Karpas-422 (cell line): ENCODE results near the gene UNC5B. TPM values are rescaled to one million over a fixed set of nuclear protein-coding genes. Genes with fewer than 3 reads are reported as not detected.
"Not testable (repeated sequence)": the region's sequence is repeated elsewhere in the genome, so short reads cannot be mapped to it uniquely, and the experiment has no call there.

Source experiments
- DNase-seq: peaks from one replicate; pipeline ENCODE4 v3.0.0-alpha.2; 2015
- H2AFZ ChIP-seq: fragments of 200-600 bp; sonication (generic); 2 replicates; pipeline ENCODE4 v1.6.1; 2014; ENCODE audit warnings: antibody characterized with exemption, low read length, mixed read lengths
- H3K27ac ChIP-seq: fragments of 200-600 bp; sonication (generic); 2 replicates; pipeline ENCODE4 v1.5.1; 2014; ENCODE audit warnings: mild to moderate bottlenecking, low read length, moderate library complexity
- H3K27me3 ChIP-seq: fragments of 200-600 bp; sonication (generic); 2 replicates; pipeline ENCODE4 v1.6.1; 2014; ENCODE audit warnings: low read length, mixed read lengths
- H3K36me3 ChIP-seq: fragments of 200-600 bp; sonication (generic); 2 replicates; pipeline ENCODE4 v1.6.1; 2014; ENCODE audit warnings: low read length, mixed read lengths; ENCODE audit not compliant: insufficient read depth
- H3K4me1 ChIP-seq: fragments of 200-600 bp; sonication (generic); 2 replicates; pipeline ENCODE4 v1.6.1; 2014; ENCODE audit warnings: mild to moderate bottlenecking, low read length, mixed read lengths
- H3K4me2 ChIP-seq: fragments of 200-600 bp; sonication (generic); 2 replicates; pipeline ENCODE4 v1.6.1; 2014; ENCODE audit warnings: low read length, low read depth, mild to moderate bottlenecking; ENCODE audit not compliant: poor library complexity, severe bottlenecking
- H3K4me3 ChIP-seq: fragments of 200-600 bp; sonication (generic); 2 replicates; pipeline ENCODE4 v1.5.1; 2014; ENCODE audit warnings: mild to moderate bottlenecking, antibody characterized with exemption, low read length, mixed read lengths
- H3K79me2 ChIP-seq: fragments of 200-600 bp; sonication (generic); 2 replicates; pipeline ENCODE4 v1.6.1; 2014; ENCODE audit warnings: mild to moderate bottlenecking, low read length, mixed read lengths
- H3K9ac ChIP-seq: fragments of 200-600 bp; sonication (generic); 2 replicates; pipeline ENCODE4 v1.6.0; 2014; ENCODE audit warnings: low read length
- H3K9me2 ChIP-seq: fragments of 200-600 bp; sonication (generic), shearing (Covaris generic); replicated peaks from 2 replicates; pipeline ENCODE4 v1.6.0; 2014; ENCODE audit warnings: mild to moderate bottlenecking, low read length, moderate library complexity; ENCODE audit not compliant: insufficient read depth
- H3K9me3 ChIP-seq: fragments of 300-700, 200-600 bp; sonication (generic); 2 replicates; pipeline ENCODE4 v1.6.1; 2014; ENCODE audit warnings: low read length, mixed read lengths
- H4K20me1 ChIP-seq: fragments of 200-600 bp; sonication (generic); 2 replicates; pipeline ENCODE4 v1.6.1; 2014; ENCODE audit warnings: mild to moderate bottlenecking, antibody characterized with exemption, low read length, low read depth; ENCODE audit not compliant: insufficient read depth
- total RNA-seq: library from RNA; depleted of rRNA; stranded (reverse); fragments of >200 nt; shearing (Covaris generic); gene quantifications from 2 replicates; pipeline ENCODE4 v1.2.3, GENCODE V29; 2014; ENCODE audit warnings: low replicate concordance

UNC5B gene
- total RNA-seq, 1 experiment from 2014 or later = not detected

GRCh38 chr10:71271662-71272055 is 59.3 kb downstream of the UNC5B start:
- no peaks in the 10 kb centered on the region for H3K27me3 ChIP-seq
- H3K36me3 ChIP-seq = no peaks in the 10 kb centered on the region
- H3K9me2 ChIP-seq = no peaks in the 10 kb centered on the region
- no peak overlapping the region for H3K27ac ChIP-seq
- no peak overlapping the region for H3K4me3 ChIP-seq
- H2AFZ ChIP-seq = no peak overlapping the region
- H3K4me2 ChIP-seq = no peak overlapping the region
- no peaks in the 10 kb centered on the region for H3K79me2 ChIP-seq
- no peaks in the 10 kb centered on the region for H4K20me1 ChIP-seq
- no peaks in the 10 kb centered on the region; the same call in 1 of the 2 replicates for H3K4me1 ChIP-seq
- H3K9me3 ChIP-seq = no peaks in the 10 kb centered on the region
- no peak overlapping the region for H3K9ac ChIP-seq
- no peak for DNase-seq

DNA sequence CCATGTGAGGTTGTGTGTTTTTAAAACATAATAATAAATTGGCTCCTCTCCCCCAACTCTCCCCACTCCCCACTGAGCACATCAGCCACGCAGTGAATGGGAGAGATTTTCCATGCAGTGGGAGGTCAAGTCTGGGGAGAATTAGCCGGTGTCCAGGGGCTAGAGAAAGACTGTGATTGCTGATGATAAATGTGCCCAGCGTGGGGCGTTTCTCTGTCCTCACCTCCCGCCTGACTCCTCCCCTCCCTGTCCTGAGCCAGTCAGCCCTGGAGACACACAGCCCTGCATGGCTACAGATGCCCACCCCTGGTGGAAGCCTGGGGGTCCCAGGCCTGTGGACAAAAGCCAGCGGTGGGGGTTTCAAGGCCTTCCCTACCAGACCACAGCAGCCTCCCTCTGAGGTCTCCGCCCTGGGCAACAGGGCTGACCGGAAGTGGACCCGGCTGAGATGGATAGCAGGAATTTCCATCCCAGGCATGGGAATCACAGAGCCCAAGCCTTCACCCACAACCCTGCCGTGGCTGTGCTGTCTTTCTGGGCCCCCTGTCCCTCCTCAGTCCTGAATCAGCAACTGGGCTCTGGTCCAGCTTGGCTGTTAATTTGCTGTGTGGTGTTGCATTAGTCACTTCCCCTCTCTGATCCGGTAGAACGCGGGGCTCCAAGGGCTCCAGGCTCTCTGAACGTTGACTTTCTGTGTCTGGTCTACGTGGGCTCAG is 59.8 kb downstream of the UNC5B start:
- no peak for DNase-seq
- no peaks in the 10 kb centered on the region for H3K79me2 ChIP-seq
- H3K9me3 ChIP-seq = no peaks in the 10 kb centered on the region
- no peak overlapping the region for H3K4me2 ChIP-seq
- no peaks in the 10 kb centered on the region for H3K36me3 ChIP-seq
- no peak overlapping the region for H3K9ac ChIP-seq
- no peak overlapping the region for H2AFZ ChIP-seq
- H4K20me1 ChIP-seq = no peaks in the 10 kb centered on the region
- no peak overlapping the region for H3K27ac ChIP-seq
- H3K9me2 ChIP-seq = no peaks in the 10 kb centered on the region
- no peak overlapping the region for H3K4me3 ChIP-seq
- H3K4me1 ChIP-seq = no peaks in the 10 kb centered on the region
- no peaks in the 10 kb centered on the region for H3K27me3 ChIP-seq

DNA sequence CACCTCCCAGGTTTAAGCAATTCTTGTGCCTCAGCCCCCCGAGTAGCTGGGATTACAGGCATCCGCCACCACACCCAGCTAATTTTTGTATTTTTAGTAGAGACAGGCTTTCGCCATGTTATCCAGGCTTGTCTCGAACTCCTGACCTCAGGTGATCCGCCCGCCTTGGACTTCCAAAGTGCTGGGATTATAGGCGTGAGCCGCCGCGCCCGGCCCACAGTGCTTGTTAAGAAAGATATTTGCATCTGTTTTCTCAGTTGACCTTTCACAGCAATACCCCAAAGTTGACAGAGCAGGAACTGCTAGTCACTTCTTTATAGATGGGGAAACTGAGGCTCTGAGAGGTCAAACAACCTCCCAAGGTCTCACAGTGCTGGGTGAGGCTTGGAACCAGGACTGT is 60.6 kb downstream of the UNC5B start:
- not testable (repeated sequence) for H3K79me2 ChIP-seq, H4K20me1 ChIP-seq, H3K4me3 ChIP-seq, H2AFZ ChIP-seq, H3K4me1 ChIP-seq, H3K9me3 ChIP-seq, H3K27ac ChIP-seq, H3K27me3 ChIP-seq, DNase-seq, H3K9ac ChIP-seq, H3K36me3 ChIP-seq, H3K9me2 ChIP-seq, H3K4me2 ChIP-seq

DNA sequence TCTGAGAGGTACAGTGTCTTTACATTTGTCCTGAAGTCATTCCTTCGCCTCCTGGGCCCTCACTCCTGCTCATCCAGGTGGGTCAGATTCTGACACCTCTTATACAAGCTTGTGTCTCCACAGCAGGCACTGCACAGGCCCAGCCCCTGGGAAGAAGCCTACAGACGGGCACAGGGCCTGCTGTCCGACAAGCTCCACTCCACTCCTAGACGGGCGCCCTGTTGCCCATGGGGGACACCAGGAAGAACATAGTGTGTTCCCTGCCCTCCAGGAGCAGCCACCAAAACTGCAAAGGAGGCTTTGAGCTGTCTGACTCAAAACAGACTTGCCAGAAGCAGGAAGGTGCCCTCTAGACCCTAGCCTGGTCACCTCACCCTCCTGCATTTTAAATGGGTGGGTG is 61.1 kb downstream of the UNC5B start:
- Histone ChIP-seq H3K9me2 (no peaks in the 10 kb centered on the region), H3K9ac (no peak overlapping the region), H3K79me2 (no peaks in the 10 kb centered on the region)

GRCh38 chr10:71274901-71275796 is 62.8 kb downstream of the UNC5B start:
- Histone ChIP-seq H3K9me2 (no peaks in the 10 kb centered on the region), H4K20me1 (no peaks in the 10 kb centered on the region), H3K79me2 (no peaks in the 10 kb centered on the region), H3K27me3 (no peaks in the 10 kb centered on the region), H3K9ac (no peak overlapping the region), H3K4me2 (no peak overlapping the region), H3K27ac (no peak overlapping the region), H2AFZ (no peak overlapping the region), H3K4me1 (no peaks in the 10 kb centered on the region), H3K4me3 (no peak overlapping the region), H3K9me3 (no peaks in the 10 kb centered on the region), H3K36me3 (no peaks in the 10 kb centered on the region)
- peak; percentile 57 for DNase-seq

More for the DNA sequence above, 61.1 kb downstream of the UNC5B start:
- Histone ChIP-seq H3K4me1 (no peaks in the 10 kb centered on the region), H4K20me1 (no peaks in the 10 kb centered on the region), H3K4me3 (no peak overlapping the region), H3K9me3 (no peaks in the 10 kb centered on the region), H3K4me2 (no peak overlapping the region), H2AFZ (no peak overlapping the region), H3K27ac (no peak overlapping the region), H3K27me3 (no peaks in the 10 kb centered on the region), H3K36me3 (no peaks in the 10 kb centered on the region)
- no peak for DNase-seq

DNA sequence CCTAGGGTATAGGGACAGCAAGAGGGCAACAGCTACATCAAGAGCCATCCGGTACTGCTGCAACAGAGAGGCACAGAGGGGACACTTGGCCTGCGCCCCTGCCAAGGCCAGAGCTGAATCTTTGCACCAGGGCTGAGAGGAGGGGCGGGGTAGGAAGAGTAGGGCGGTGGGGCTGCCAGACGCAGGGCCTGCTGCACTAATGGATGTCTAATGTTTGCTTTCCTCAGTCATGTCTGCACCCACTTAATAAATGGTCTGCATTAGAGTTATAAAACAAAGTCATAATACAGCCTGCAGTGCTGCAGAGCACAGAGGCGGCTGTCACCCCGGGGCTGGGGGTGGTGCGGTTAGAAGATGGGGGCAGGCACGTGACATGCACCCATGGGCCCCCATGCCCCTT is 64.5 kb downstream of the UNC5B start:
- Histone ChIP-seq H3K79me2 (no peaks in the 10 kb centered on the region), H4K20me1 (no peaks in the 10 kb centered on the region), H3K27me3 (no peaks in the 10 kb centered on the region), H3K9me2 (no peaks in the 10 kb centered on the region), H3K4me3 (no peak overlapping the region), H3K9me3 (no peaks in the 10 kb centered on the region), H3K4me1 (no peaks in the 10 kb centered on the region), H3K36me3 (no peaks in the 10 kb centered on the region), H3K27ac (no peak overlapping the region), H3K9ac (no peak overlapping the region), H3K4me2 (no peak overlapping the region), H2AFZ (no peak overlapping the region)
- DNase-seq = no peak

GRCh38 chr10:71277914-71278665 is 65.7 kb downstream of the UNC5B start:
- Histone ChIP-seq H3K9me3 (no peaks in the 10 kb centered on the region), H3K27me3 (no peaks in the 10 kb centered on the region), H2AFZ (no peak overlapping the region)

More at GRCh38 chr10:71277914-71278665, 65.7 kb downstream of the UNC5B start:
- H3K4me3 ChIP-seq = no peak overlapping the region
- H4K20me1 ChIP-seq = no peaks in the 10 kb centered on the region
- no peaks in the 10 kb centered on the region for H3K36me3 ChIP-seq
- no peak for DNase-seq
- no peaks in the 10 kb centered on the region for H3K79me2 ChIP-seq
- no peak overlapping the region for H3K9ac ChIP-seq
- H3K27ac ChIP-seq = no peak overlapping the region
- H3K4me1 ChIP-seq = no peaks in the 10 kb centered on the region
- H3K4me2 ChIP-seq = no peak overlapping the region
- H3K9me2 ChIP-seq = no peaks in the 10 kb centered on the region
